Subcutaneous abdominal adipose tissue (tissue), 5 donors: ENCODE results near the gene ATG16L2.
"Not testable (repeated sequence)": the region's sequence is repeated elsewhere in the genome, so short reads cannot be mapped to it uniquely, and the experiment has no call there.

Experiments
- H3K27ac ChIP-seq: one replicate; pipeline ENCODE4 v1.7.0; 2013; ENCODE audit warnings: low read depth, mild to moderate bottlenecking, inconsistent platforms, low read length, moderate library complexity
- H3K27me3 ChIP-seq, 5 donors: one replicate each; pipeline ENCODE4 v1.7.0; 2013; ENCODE audit warnings: low read length in 5 of 5, inconsistent platforms in 1 of 5; ENCODE audit not compliant: control insufficient read depth in 5 of 5, insufficient read depth in 4 of 5
- H3K36me3 ChIP-seq, 5 donors: one replicate each; pipeline ENCODE4 v1.7.0; 2013; ENCODE audit warnings: low read length in 5 of 5; ENCODE audit not compliant: control insufficient read depth in 5 of 5, insufficient read depth in 5 of 5
- H3K4me1 ChIP-seq, 5 donors: one replicate each; pipeline ENCODE4 v1.7.0; 2013; ENCODE audit warnings: low read length in 5 of 5, mild to moderate bottlenecking in 3 of 5, moderate library complexity in 1 of 5; ENCODE audit not compliant: control insufficient read depth in 5 of 5, insufficient read depth in 5 of 5
- H3K4me3 ChIP-seq, 5 donors: one replicate each; pipeline ENCODE4 v1.7.0; 2013; ENCODE audit warnings: low read length in 5 of 5, low read depth in 1 of 5
- H3K9ac ChIP-seq, 5 donors: one replicate each; pipeline ENCODE4 v1.7.0; 2013; ENCODE audit warnings: low read length in 5 of 5, mild to moderate bottlenecking in 4 of 5, moderate library complexity in 3 of 5
- H3K9me3 ChIP-seq, 5 donors: one replicate each; pipeline ENCODE4 v1.7.0; 2013; ENCODE audit warnings: low read length in 5 of 5; ENCODE audit not compliant: control insufficient read depth in 5 of 5
- donor health status: healthy.
- donor health status: healthy.
- donor health status: healthy.
- donor health status: healthy.
- donor health status: healthy.

The ATG16L2 gene

GRCh38 chr11:72787216-72788104 lies 26.8 kb upstream of the ATG16L2 start:
- Histone ChIP-seq H3K4me1 (peaks cover 0 to 35% (median 18%) of the 10 kb centered on the region in 5 donors), H3K36me3 (no peaks in the 10 kb centered on the region), H3K27ac (no peak overlapping the region), H3K9me3 (no peaks in the 10 kb centered on the region), H3K4me3 (no peak overlapping the region), H3K27me3 (peaks cover 0 to 2% (median 0%) of the 10 kb centered on the region in 5 donors), H3K9ac (no peak overlapping the region)

- no peak overlapping the region for H3K9ac ChIP-seq
- no peaks in the 10 kb centered on the region for H3K9me3 ChIP-seq
- no peaks in the 10 kb centered on the region for H3K36me3 ChIP-seq
- peaks cover 0 to 42% (median 25%) of the 10 kb centered on the region in 5 donors for H3K4me1 ChIP-seq
- H3K27me3 ChIP-seq, result no peaks in the 10 kb centered on the region
- no peak overlapping the region for H3K27ac ChIP-seq
- H3K4me3 ChIP-seq, result no peak overlapping the region
Observed at GRCh38 chr11:72788241-72788640, 26.0 kb upstream of the ATG16L2 start.

GRCh38 chr11:72789493-72790131 lies 24.6 kb upstream of the ATG16L2 start:
- Histone ChIP-seq H3K9me3 (no peaks in the 10 kb centered on the region), H3K36me3 (no peaks in the 10 kb centered on the region), H3K4me1 (peaks cover 0 to 52% (median 33%) of the 10 kb centered on the region in 5 donors), H3K27ac (no peak overlapping the region), H3K27me3 (no peaks in the 10 kb centered on the region), H3K4me3 (no peak overlapping the region), H3K9ac (no peak overlapping the region)

GRCh38 chr11:72791228-72791627 lies 23.0 kb upstream of the ATG16L2 start:
- not testable (repeated sequence) for H3K4me3 ChIP-seq, H3K27ac ChIP-seq, H3K36me3 ChIP-seq, H3K9me3 ChIP-seq, H3K9ac ChIP-seq, H3K27me3 ChIP-seq
- peaks cover 0 to 53% (median 34%) of the 10 kb centered on the region in 5 donors for H3K4me1 ChIP-seq

- Histone ChIP-seq H3K27ac (no peak overlapping the region), H3K36me3 (no peaks in the 10 kb centered on the region), H3K27me3 (no peaks in the 10 kb centered on the region), H3K9ac (peak overlapping the region in 2 of 5 donors; percentile 54 to 58), H3K4me3 (no peak overlapping the region), H3K4me1 (peaks cover 0 to 42% (median 27%) of the 10 kb centered on the region in 5 donors), H3K9me3 (no peaks in the 10 kb centered on the region)
Observed at GRCh38 chr11:72792437-72793021, 21.7 kb upstream of the ATG16L2 start.

GRCh38 chr11:72793076-72793424 lies 21.2 kb upstream of the ATG16L2 start:
- peak overlapping the region; percentile 82 for H3K27ac ChIP-seq
- peaks cover 0 to 40% (median 27%) of the 10 kb centered on the region in 5 donors for H3K4me1 ChIP-seq
- peak overlapping the region in 3 of 5 donors; percentile 81 to 91 (median 85) for H3K4me3 ChIP-seq
- no peaks in the 10 kb centered on the region for H3K36me3 ChIP-seq
- no peaks in the 10 kb centered on the region for H3K9me3 ChIP-seq
- no peaks in the 10 kb centered on the region for H3K27me3 ChIP-seq
- H3K9ac ChIP-seq, result peak overlapping the region in 1 of 5 donors; percentile 58

GRCh38 chr11:72793425-72794367 lies 20.5 kb upstream of the ATG16L2 start, which contains the start of gene STARD10:
TSS of gene STARD10 (minus strand) at chr11:72794047. CDS start at chr11:72781181, 12,866 bp downstream.
- peaks cover 0 to 35% (median 27%) of the 10 kb centered on the region in 5 donors for H3K4me1 ChIP-seq
- no peaks in the 10 kb centered on the region for H3K36me3 ChIP-seq
- peak within 1 kb of the TSS in 4 of 5 donors; percentile 36 to 71 (median 64) for H3K9ac ChIP-seq
- H3K4me3 ChIP-seq, result peak within 1 kb of the TSS; percentile 72 to 91 (median 82)
- H3K27ac ChIP-seq, result peak within 1 kb of the TSS; percentile 82
- H3K27me3 ChIP-seq, result no peaks in the 10 kb centered on the region
- H3K9me3 ChIP-seq, result no peaks in the 10 kb centered on the region

- Histone ChIP-seq H3K27me3 (no peaks in the 10 kb centered on the region), H3K36me3 (no peaks in the 10 kb centered on the region), H3K9ac (no peak overlapping the region), H3K27ac (no peak overlapping the region), H3K4me1 (peaks cover 0 to 16% (median 12%) of the 10 kb centered on the region in 5 donors), H3K9me3 (no peaks in the 10 kb centered on the region), H3K4me3 (no peak overlapping the region)
Observed at GRCh38 chr11:72798361-72798760, 15.8 kb upstream of the ATG16L2 start.

- no peak overlapping the region for H3K9ac ChIP-seq
- H3K36me3 ChIP-seq, result no peaks in the 10 kb centered on the region
- no peaks in the 10 kb centered on the region for H3K27me3 ChIP-seq
- H3K9me3 ChIP-seq, result no peaks in the 10 kb centered on the region
- H3K4me1 ChIP-seq, result peaks cover 0 to 9% (median 5%) of the 10 kb centered on the region in 5 donors
- H3K27ac ChIP-seq, result no peak overlapping the region
- no peak overlapping the region for H3K4me3 ChIP-seq
Observed at GRCh38 chr11:72799441-72799840, 14.8 kb upstream of the ATG16L2 start.
